ENCODE data around the gene SLC25A45. TPM values are rescaled to one million over a fixed set of nuclear protein-coding genes. Genes with fewer than 3 reads are reported as not detected.
A peak's percentile ranks its signal among the peaks of the same experiment; 100 is the strongest.

SLC25A45 gene
- total RNA-seq, 4 donors from 2014 or later: 2.2 to 5.6 (median 5.2) TPM

DNA sequence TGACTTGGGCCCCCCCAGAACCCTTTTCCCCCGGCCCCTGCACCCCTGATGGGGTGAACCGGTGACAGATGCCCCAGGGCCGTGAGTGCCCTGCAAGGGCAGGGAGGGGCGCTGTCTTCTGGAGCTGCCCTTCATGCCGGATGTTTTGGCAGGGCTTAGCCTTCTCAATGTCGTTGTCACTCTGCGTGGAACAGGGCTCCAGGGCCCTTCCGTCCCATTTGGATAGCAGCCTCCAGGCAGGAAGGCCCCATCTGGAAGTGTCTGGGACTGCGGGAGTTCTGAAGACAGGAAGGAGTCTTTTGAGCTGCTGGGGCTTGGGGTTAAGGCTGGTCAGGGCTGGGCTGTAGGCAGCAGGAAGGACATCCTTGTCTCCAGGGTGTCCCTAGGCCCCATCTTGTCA is 8.6 kb upstream of the SLC25A45 start:
- in situ Hi-C loops (cut with MboI; ENCODE audit: low pct_ligation_motif_present in 1 of 4, low pct_unique_long_range_greater_than_20kb in 1 of 4, low sequenced_read_pairs in 3 of 4): no loop called here
- TF ChIP-seq POLR2AphosphoS5 (IDR thresholded peaks at IDR 0.05) (no peak), POLR2A (IDR thresholded peaks at IDR 0.05) (no peak), EP300 (IDR thresholded peaks at IDR 0.05; ENCODE audit: low read depth) (no peak)
- TF ChIP-seq, protein P1, sequence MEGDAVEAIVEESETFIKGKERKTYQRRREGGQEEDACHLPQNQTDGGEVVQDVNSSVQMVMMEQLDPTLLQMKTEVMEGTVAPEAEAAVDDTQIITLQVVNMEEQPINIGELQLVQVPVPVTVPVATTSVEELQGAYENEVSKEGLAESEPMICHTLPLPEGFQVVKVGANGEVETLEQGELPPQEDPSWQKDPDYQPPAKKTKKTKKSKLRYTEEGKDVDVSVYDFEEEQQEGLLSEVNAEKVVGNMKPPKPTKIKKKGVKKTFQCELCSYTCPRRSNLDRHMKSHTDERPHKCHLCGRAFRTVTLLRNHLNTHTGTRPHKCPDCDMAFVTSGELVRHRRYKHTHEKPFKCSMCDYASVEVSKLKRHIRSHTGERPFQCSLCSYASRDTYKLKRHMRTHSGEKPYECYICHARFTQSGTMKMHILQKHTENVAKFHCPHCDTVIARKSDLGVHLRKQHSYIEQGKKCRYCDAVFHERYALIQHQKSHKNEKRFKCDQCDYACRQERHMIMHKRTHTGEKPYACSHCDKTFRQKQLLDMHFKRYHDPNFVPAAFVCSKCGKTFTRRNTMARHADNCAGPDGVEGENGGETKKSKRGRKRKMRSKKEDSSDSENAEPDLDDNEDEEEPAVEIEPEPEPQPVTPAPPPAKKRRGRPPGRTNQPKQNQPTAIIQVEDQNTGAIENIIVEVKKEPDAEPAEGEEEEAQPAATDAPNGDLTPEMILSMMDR (IDR thresholded peaks at IDR 0.05): no peak
- Histone ChIP-seq H3K27ac (peak overlapping the region; percentile 50 to 64 (median 62)), H3K27me3 (no peaks in the 10 kb centered on the region), H3K4me3 (no peak overlapping the region), H3K36me3 (peaks cover 0 to 8% (median 1%) of the 10 kb centered on the region in 4 donors), H3K9me3 (no peaks in the 10 kb centered on the region), H3K4me1 (peaks cover 17 to 53% (median 40%) of the 10 kb centered on the region in 4 donors)
- 69% methylated on average over 9 of the region's 9 CpGs; no CpG with 5 or more reads in 1 of the 2 donors for WGBS, 2 donors (ENCODE audit: low coverage in 1 of 2)
- no peak for DNase-seq
- intact Hi-C loops (cut with DNase I; ENCODE audit: low total_unique reads): no loop called here

DNA sequence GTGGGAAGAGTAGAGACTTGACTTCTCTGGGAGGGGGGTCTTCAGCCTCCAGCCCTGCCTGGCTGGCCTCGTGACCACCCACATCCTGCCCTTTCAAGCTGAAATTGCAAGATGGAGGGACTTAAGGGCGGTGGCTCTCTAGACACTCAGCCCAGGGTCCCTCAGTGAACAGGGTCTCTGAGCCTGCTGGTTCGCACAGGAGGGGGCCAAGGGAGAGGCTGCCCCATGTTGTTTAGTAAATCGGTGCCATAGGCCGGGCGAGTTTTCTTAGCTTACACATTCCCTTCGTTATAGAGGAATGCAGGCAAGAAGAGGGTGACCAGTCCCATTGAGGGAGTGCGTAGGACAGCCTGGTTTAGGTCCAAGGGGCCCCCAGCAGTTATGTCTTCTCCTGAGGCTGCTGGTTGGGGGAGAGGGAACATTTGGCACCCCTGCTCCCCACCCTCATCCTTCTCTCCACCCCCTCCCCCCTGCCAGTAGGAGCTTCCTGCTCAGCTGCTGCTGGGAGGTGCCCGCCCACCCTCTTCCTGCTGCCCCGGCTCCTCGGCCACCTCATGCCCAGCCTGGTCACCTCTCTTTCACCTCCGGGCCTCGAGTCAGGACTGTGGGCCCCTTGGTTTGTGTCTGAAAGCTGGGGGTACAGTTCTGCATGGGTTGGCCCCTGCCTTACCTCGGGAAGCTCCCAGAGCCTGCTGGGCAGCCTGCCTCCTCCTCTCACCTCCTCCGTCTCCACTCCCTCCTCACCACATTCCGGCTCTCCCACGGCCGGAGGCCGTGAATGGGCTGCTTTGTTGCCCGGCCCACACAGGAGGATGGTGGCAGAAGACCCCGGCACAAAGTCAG is 7.9 kb upstream of the SLC25A45 start:
- Histone ChIP-seq H3K4me3 (no peak overlapping the region), H3K4me1 (peaks cover 23 to 60% (median 43%) of the 10 kb centered on the region in 4 donors), H3K9me3 (no peaks in the 10 kb centered on the region), H3K27ac (peak overlapping the region; percentile 50 to 64 (median 62)), H3K27me3 (no peaks in the 10 kb centered on the region), H3K36me3 (peaks cover 0 to 8% (median 1%) of the 10 kb centered on the region in 4 donors)
- in situ Hi-C loops (cut with MboI; ENCODE audit: low pct_ligation_motif_present in 1 of 4, low pct_unique_long_range_greater_than_20kb in 1 of 4, low sequenced_read_pairs in 3 of 4) (no loop called here), intact Hi-C loops (cut with DNase I; ENCODE audit: low total_unique reads) (no loop called here)
- WGBS, 2 donors (ENCODE audit: low coverage in 1 of 2): 65 to 80% methylated on average over 1 to 21 of the region's 21 CpGs
- TF ChIP-seq POLR2AphosphoS5 (IDR thresholded peaks at IDR 0.05) (no peak), EP300 (IDR thresholded peaks at IDR 0.05; ENCODE audit: low read depth) (no peak), POLR2A (IDR thresholded peaks at IDR 0.05) (no peak)
- TF ChIP-seq, protein P1 (IDR thresholded peaks at IDR 0.05): no peak
- DNase-seq: no peak

DNA sequence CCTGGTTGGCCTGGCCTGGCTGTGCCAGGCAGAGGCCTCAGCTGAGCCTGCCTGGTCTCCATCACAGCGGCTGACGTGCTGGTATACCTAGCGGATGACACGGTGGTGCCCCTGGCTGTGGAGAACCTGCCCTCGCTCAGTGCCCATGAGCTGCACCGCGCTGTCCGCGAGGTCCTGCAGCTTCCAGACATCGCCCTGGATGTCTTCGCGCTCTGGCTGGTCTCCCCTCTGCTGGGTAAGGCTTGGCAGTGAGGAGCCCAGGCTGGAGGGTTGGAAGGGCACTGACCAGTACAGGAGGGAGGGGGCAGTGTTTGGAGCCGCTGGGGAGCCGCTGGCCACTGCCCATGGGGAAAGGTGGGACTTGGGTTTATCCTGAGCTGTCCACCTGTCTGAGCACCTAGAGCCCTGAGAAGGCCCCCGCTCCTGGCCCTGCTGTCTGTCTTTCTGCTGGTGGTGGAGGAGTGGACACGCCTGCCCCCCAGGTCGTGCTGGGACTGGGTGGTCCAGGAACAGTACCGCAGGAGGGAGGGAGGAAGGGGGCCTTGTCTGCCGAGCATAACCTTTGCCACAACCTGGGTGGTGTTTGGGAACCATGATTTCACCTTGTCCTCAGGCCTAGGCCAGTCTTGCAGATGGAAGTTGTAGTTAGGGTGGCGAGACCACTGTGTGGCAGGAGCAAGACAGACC is 7.0 kb upstream of the SLC25A45 start:
- Histone ChIP-seq H3K9me3 (no peaks in the 10 kb centered on the region), H3K27ac (peak overlapping the region; percentile 50 to 64 (median 62)), H3K4me3 (no peak overlapping the region), H3K4me1 (peaks cover 26 to 68% (median 47%) of the 10 kb centered on the region in 4 donors), H3K27me3 (no peaks in the 10 kb centered on the region), H3K36me3 (peaks cover 0 to 3% (median 1%) of the 10 kb centered on the region in 4 donors)
- in situ Hi-C loops (cut with MboI; ENCODE audit: low pct_ligation_motif_present in 1 of 4, low pct_unique_long_range_greater_than_20kb in 1 of 4, low sequenced_read_pairs in 3 of 4): no loop called here
- no peak for TF ChIP-seq POLR2AphosphoS5 (IDR thresholded peaks at IDR 0.05)
- TF ChIP-seq, protein P1 (IDR thresholded peaks at IDR 0.05): no peak
- TF ChIP-seq POLR2A (IDR thresholded peaks at IDR 0.05): no peak
- TF ChIP-seq EP300 (IDR thresholded peaks at IDR 0.05; ENCODE audit: low read depth): no peak
- intact Hi-C loops (cut with DNase I; ENCODE audit: low total_unique reads): no loop called here
- 87% methylated on average over 6 of the region's 20 CpGs; no CpG with 5 or more reads in 1 of the 2 donors for WGBS, 2 donors (ENCODE audit: low coverage in 1 of 2)
- no peak for DNase-seq

DNA sequence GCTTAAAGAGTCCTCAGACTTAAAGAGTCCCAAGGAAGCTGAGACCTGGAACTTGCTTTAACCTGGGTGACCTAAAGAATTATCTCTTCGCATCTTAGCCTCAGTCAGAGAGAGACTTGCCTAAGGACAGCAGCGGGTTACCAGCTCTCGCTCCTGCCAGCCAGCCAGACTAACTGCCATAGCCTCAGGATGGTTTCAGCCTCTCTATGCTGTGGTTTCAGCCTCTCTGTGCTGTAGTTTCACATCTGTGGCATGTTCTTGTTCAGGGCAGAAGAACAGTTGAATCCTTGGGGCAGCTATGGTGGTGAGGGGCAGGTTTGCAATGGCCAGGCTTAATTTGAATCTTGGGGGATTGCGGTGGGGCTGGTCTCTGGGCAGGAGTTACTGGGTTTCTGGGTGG is 6.3 kb upstream of the SLC25A45 start:
- in situ Hi-C loops (cut with MboI; ENCODE audit: low pct_ligation_motif_present in 1 of 4, low pct_unique_long_range_greater_than_20kb in 1 of 4, low sequenced_read_pairs in 3 of 4): no loop called here
- Histone ChIP-seq H3K27ac (no peak overlapping the region), H3K36me3 (peaks cover 0 to 2% (median 0%) of the 10 kb centered on the region in 4 donors), H3K27me3 (no peaks in the 10 kb centered on the region), H3K9me3 (no peaks in the 10 kb centered on the region), H3K4me3 (no peak overlapping the region), H3K4me1 (peaks cover 30 to 75% (median 52%) of the 10 kb centered on the region in 4 donors)
- intact Hi-C loops (cut with DNase I; ENCODE audit: low total_unique reads): no loop called here
- TF ChIP-seq POLR2AphosphoS5 (IDR thresholded peaks at IDR 0.05): no peak
- no peak for TF ChIP-seq POLR2A (IDR thresholded peaks at IDR 0.05)
- no peak for TF ChIP-seq EP300 (IDR thresholded peaks at IDR 0.05; ENCODE audit: low read depth)
- TF ChIP-seq, protein P1 (IDR thresholded peaks at IDR 0.05): no peak
- DNase-seq: no peak
- 79% methylated on average over 4 of the region's 4 CpGs; no CpG with 5 or more reads in 1 of the 2 donors for WGBS, 2 donors (ENCODE audit: low coverage in 1 of 2)

All from transverse colon (tissue), 4 donors.